HG03045 (cell line): Measurements from ENCODE around the gene FRMD3.
"Not testable (repeated sequence)": the region's sequence is repeated elsewhere in the genome, so short reads cannot be mapped to it uniquely, and the experiment has no call there.

Experiments used
- ATAC-seq: cut with Tn5 transposase; IDR thresholded peaks from one replicate; pipeline ENCODE4 v1.9.1; 2021; ENCODE audit warnings: mild to moderate bottlenecking, moderate library complexity; ENCODE audit not compliant: unreplicated experiment

The FRMD3 gene

GRCh38 chr9:83526211-83526610 lies 12.0 kb downstream of the FRMD3 start:
- no peak for ATAC-seq

- ATAC-seq, result no peak
Observed at GRCh38 chr9:83523684-83524083, 14.5 kb downstream of the FRMD3 start.

- ATAC-seq, result no peak
Observed at GRCh38 chr9:83521411-83521810, 16.8 kb downstream of the FRMD3 start.

- no peak for ATAC-seq
Observed at GRCh38 chr9:83521011-83521410, 17.2 kb downstream of the FRMD3 start.

- ATAC-seq, result no peak
Observed at GRCh38 chr9:83520292-83520691, 17.9 kb downstream of the FRMD3 start.

GRCh38 chr9:83517980-83518379 lies 20.2 kb downstream of the FRMD3 start:
- ATAC-seq, result not testable (repeated sequence)

- no peak for ATAC-seq
Observed at GRCh38 chr9:83514767-83515166, 23.4 kb downstream of the FRMD3 start.

GRCh38 chr9:83512621-83513020 lies 25.6 kb downstream of the FRMD3 start:
- ATAC-seq, result no peak

- peak; percentile 88 for ATAC-seq
Observed at GRCh38 chr9:83511051-83511450, 27.1 kb downstream of the FRMD3 start.

- ATAC-seq, result no peak
Observed at GRCh38 chr9:83509402-83509801, 28.8 kb downstream of the FRMD3 start.

GRCh38 chr9:83508067-83508466 lies 30.1 kb downstream of the FRMD3 start:
- ATAC-seq, result no peak

GRCh38 chr9:83505282-83505681 lies 32.9 kb downstream of the FRMD3 start:
- no peak for ATAC-seq

GRCh38 chr9:83503866-83504265 lies 34.3 kb downstream of the FRMD3 start:
- no peak for ATAC-seq

GRCh38 chr9:83501565-83501964 lies 36.6 kb downstream of the FRMD3 start:
- no peak for ATAC-seq

GRCh38 chr9:83497441-83497840 lies 40.8 kb downstream of the FRMD3 start:
- no peak for ATAC-seq

GRCh38 chr9:83491995-83492394 lies 46.2 kb downstream of the FRMD3 start:
- no peak for ATAC-seq

GRCh38 chr9:83491413-83491812 lies 46.8 kb downstream of the FRMD3 start:
- no peak for ATAC-seq

GRCh38 chr9:83489961-83490360 lies 48.2 kb downstream of the FRMD3 start:
- no peak for ATAC-seq

- ATAC-seq, result no peak
Observed at GRCh38 chr9:83484990-83485389, 53.2 kb downstream of the FRMD3 start.

GRCh38 chr9:83483223-83483622 lies 55.0 kb downstream of the FRMD3 start:
- ATAC-seq, result no peak

- ATAC-seq, result no peak
Observed at GRCh38 chr9:83479765-83480164, 58.4 kb downstream of the FRMD3 start.

GRCh38 chr9:83477571-83477970 lies 60.6 kb downstream of the FRMD3 start:
- ATAC-seq, result no peak

GRCh38 chr9:83477120-83477519 lies 61.1 kb downstream of the FRMD3 start:
- ATAC-seq, result no peak

GRCh38 chr9:83476513-83476912 lies 61.7 kb downstream of the FRMD3 start:
- ATAC-seq, result no peak
